NT2/D1 (cell line): Measurements from ENCODE around the gene IFT43.

Source experiments
- YY1 ChIP-seq: IDR thresholded peaks from 2 replicates; pipeline ENCODE4 v1.6.1; 2011; ENCODE audit not compliant: insufficient read length, insufficient read depth
- ZNF274 ChIP-seq: IDR thresholded peaks from 2 replicates; pipeline ENCODE4 v1.6.1; 2011; ENCODE audit warnings: mild to moderate bottlenecking, low read depth, low read length

DNA sequence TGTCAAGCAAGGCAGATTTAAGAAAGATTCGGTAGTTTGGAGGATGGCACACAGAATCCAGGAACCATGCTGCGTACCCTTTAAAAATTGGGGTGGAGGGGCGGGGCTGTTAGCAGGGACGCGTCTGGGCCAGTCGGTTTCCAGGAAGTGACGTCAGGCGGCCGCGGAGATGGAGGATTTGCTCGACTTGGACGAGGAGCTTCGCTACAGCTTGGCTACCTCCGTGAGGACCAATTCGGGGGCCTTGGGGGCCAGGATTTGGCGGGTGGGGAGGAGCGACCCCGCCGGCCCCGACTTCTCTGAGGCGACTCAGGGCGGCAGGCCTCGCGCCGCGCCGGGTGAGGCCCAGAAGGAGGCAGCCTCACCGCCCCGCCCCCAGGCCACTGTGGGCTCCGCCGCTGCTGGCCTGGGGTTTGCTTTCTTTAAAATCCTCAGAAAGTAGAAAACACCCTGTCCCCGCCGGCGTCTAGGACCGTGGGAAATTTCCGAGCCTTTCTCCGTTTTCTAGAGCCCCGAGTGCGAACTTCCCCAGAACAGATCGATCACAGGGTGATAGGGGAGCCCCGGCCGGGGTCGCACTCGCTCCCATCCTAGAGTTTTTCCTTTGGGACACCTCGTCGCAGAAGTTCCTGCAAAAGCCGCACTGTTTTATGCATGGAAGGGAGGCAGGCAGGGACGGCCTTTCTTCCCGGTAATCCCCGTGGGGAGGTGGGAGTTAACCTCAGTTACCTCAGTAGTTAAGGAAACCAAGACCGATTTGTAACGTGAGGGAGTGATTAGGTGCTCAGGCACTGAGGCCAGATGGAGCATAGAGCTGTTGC, at the start of gene IFT43:
- TF ChIP-seq ZNF274 (no peak), YY1 (no peak)
